ENCODE results near the gene ZNF438.
"Not testable (repeated sequence)": the region's sequence is repeated elsewhere in the genome, so short reads cannot be mapped to it uniquely, and the experiment has no call there.

ZNF438 gene

GRCh38 chr10:30935078-30935477, 96.6 kb downstream of the ZNF438 start:
- H3K27me3 ChIP-seq (replicated peaks): no peaks in the 10 kb centered on the region
- no peak overlapping the region for H3K27ac ChIP-seq
- TF ChIP-seq, protein P1, sequence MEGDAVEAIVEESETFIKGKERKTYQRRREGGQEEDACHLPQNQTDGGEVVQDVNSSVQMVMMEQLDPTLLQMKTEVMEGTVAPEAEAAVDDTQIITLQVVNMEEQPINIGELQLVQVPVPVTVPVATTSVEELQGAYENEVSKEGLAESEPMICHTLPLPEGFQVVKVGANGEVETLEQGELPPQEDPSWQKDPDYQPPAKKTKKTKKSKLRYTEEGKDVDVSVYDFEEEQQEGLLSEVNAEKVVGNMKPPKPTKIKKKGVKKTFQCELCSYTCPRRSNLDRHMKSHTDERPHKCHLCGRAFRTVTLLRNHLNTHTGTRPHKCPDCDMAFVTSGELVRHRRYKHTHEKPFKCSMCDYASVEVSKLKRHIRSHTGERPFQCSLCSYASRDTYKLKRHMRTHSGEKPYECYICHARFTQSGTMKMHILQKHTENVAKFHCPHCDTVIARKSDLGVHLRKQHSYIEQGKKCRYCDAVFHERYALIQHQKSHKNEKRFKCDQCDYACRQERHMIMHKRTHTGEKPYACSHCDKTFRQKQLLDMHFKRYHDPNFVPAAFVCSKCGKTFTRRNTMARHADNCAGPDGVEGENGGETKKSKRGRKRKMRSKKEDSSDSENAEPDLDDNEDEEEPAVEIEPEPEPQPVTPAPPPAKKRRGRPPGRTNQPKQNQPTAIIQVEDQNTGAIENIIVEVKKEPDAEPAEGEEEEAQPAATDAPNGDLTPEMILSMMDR (IDR thresholded peaks at IDR 0.05; ENCODE audit: low read depth, low read length, missing control alignments): no peak
- no peaks in the 10 kb centered on the region for H3K36me3 ChIP-seq (replicated peaks)
- no peak overlapping the region for H3K4me3 ChIP-seq (ENCODE audit: low read depth, low read length)
- in situ Hi-C loops (cut with HindIII; ENCODE audit: low pct_ligation_motif_present, low sequenced_read_pairs): no loop called here
- no peak for DNase-seq

- Histone ChIP-seq H3K36me3 (replicated peaks) (no peaks in the 10 kb centered on the region), H3K4me3 (ENCODE audit: low read depth, low read length) (no peak overlapping the region), H3K27ac (no peak overlapping the region), H3K27me3 (replicated peaks) (no peaks in the 10 kb centered on the region)
- TF ChIP-seq, protein P1 (IDR thresholded peaks at IDR 0.05; ENCODE audit: low read depth, low read length, missing control alignments): no peak
- in situ Hi-C loops (cut with HindIII; ENCODE audit: low pct_ligation_motif_present, low sequenced_read_pairs): no loop called here
- no peak for DNase-seq
Measured at GRCh38 chr10:30931094-30931493, 100.6 kb downstream of the ZNF438 start.

- Histone ChIP-seq H3K4me3 (ENCODE audit: low read depth, low read length) (no peak overlapping the region), H3K36me3 (replicated peaks) (no peaks in the 10 kb centered on the region), H3K27ac (no peak overlapping the region), H3K27me3 (replicated peaks) (no peaks in the 10 kb centered on the region)
- TF ChIP-seq, protein P1 (IDR thresholded peaks at IDR 0.05; ENCODE audit: low read depth, low read length, missing control alignments): no peak
- no peak for DNase-seq
- in situ Hi-C loops (cut with HindIII; ENCODE audit: low pct_ligation_motif_present, low sequenced_read_pairs): no loop called here
Measured at GRCh38 chr10:30929901-30930520, 101.7 kb downstream of the ZNF438 start.

DNA sequence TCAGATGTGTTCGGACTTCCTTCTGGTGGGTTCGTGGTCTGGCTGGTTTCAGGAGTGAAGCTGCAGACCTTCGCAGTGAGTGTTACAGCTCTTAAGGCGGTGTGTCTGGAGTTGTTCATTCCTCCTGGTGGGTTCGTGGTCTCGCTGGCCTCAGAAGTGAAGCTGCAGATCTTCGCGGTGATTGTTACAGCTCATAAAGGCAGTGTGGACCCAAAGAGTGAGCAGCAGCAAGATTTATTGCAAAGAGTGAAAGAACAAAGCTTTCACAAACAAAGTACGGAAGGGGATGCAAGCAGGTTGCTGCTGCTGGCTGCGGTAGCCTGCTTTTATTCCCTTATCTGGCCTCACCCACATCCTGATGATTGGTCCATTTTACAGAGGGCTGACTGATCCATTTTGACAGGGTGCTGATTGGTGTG, 102.3 kb downstream of the ZNF438 start:
- in situ Hi-C loops (cut with HindIII; ENCODE audit: low pct_ligation_motif_present, low sequenced_read_pairs); H3K36me3 ChIP-seq (replicated peaks); H3K27me3 ChIP-seq (replicated peaks); H3K27ac ChIP-seq; DNase-seq; H3K4me3 ChIP-seq (ENCODE audit: low read depth, low read length): not testable (repeated sequence)

DNA sequence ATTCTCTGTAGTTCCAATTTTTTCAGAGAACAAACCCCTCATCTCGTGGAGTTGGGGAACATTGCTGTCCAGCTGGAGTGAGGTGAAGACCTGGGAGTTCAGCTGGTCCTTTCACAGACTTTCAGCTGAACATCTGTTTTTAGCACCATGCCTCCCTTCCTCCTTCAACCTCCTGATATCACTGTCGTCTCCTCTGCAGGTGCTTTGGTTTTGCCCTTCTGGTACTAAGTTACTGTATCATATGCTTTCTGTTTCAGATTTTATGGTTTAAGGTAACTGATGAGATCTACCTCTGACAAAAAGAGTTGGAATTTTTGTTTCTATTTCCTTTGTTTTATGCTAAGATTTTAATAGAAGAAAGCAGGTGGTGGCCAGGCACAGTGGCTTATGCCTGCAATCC, 102.9 kb downstream of the ZNF438 start:
- no peak overlapping the region for H3K27ac ChIP-seq
- in situ Hi-C loops (cut with HindIII; ENCODE audit: low pct_ligation_motif_present, low sequenced_read_pairs): no loop called here
- H3K27me3 ChIP-seq (replicated peaks): no peaks in the 10 kb centered on the region
- H3K4me3 ChIP-seq (ENCODE audit: low read depth, low read length): no peak overlapping the region
- TF ChIP-seq, protein P1 (IDR thresholded peaks at IDR 0.05; ENCODE audit: low read depth, low read length, missing control alignments): no peak
- H3K36me3 ChIP-seq (replicated peaks): no peaks in the 10 kb centered on the region
- no peak for DNase-seq

DNA sequence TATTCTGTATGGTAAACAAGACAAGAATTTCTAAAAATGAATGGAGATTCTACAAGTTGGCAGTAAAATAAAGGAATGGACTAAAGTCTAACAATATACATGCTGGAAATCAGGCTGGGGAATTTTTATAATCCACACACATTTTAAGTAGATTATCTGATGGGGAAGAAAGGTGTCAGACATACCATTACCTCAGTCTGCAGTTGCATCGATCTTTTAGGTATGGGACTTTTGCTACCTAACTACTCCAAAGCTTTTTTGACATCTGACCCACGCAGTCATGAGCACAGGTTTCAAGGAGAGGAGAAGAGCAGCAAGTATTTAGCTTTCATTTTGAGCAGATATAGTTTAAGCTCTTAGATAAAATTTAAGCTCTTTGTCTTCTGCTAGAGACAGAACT, 113.0 kb downstream of the ZNF438 start:
- Histone ChIP-seq H3K27me3 (replicated peaks) (no peaks in the 10 kb centered on the region), H3K36me3 (replicated peaks) (no peaks in the 10 kb centered on the region), H3K27ac (no peak overlapping the region), H3K4me3 (ENCODE audit: low read depth, low read length) (no peak overlapping the region)
- TF ChIP-seq, protein P1 (IDR thresholded peaks at IDR 0.05; ENCODE audit: low read depth, low read length, missing control alignments): no peak
- no peak for DNase-seq
- in situ Hi-C loops (cut with HindIII; ENCODE audit: low pct_ligation_motif_present, low sequenced_read_pairs): no loop called here
